Suprapubic skin (tissue), 4 donors: Measurements from ENCODE around the gene CELSR3.

ENCODE experiments used
- EP300 ChIP-seq: sonication (generic); formaldehyde crosslinking; IDR thresholded peaks from one replicate; pipeline ENCODE4 v1.6.1; 2017; ENCODE audit warnings: antibody characterized with exemption
- POLR2A ChIP-seq, 2 donors: fragments of 450-650 bp; IDR thresholded peaks; one replicate each; pipeline ENCODE4 v1.6.1; 2017; ENCODE audit warnings: antibody characterized with exemption in 2 of 2, mild to moderate bottlenecking in 2 of 2, moderate library complexity in 2 of 2
- POLR2AphosphoS5 ChIP-seq, 3 donors: sonication (generic); formaldehyde crosslinking; IDR thresholded peaks; one replicate each; pipeline ENCODE4 v1.6.1; 2017; ENCODE audit warnings: antibody characterized with exemption in 3 of 3
- TF ChIP-seq, protein P1 (sequence below), 2 donors: fragments of 200-600 bp in 1 of 2; fragments of 450-650 bp in 1 of 2; sonication (generic) in 1 of 2; IDR thresholded peaks; one replicate each; pipeline ENCODE4 v1.5.1; 2016 to 2019; ENCODE audit warnings: antibody characterized with exemption in 2 of 2, mild to moderate bottlenecking in 1 of 2, moderate library complexity in 1 of 2

DNA sequence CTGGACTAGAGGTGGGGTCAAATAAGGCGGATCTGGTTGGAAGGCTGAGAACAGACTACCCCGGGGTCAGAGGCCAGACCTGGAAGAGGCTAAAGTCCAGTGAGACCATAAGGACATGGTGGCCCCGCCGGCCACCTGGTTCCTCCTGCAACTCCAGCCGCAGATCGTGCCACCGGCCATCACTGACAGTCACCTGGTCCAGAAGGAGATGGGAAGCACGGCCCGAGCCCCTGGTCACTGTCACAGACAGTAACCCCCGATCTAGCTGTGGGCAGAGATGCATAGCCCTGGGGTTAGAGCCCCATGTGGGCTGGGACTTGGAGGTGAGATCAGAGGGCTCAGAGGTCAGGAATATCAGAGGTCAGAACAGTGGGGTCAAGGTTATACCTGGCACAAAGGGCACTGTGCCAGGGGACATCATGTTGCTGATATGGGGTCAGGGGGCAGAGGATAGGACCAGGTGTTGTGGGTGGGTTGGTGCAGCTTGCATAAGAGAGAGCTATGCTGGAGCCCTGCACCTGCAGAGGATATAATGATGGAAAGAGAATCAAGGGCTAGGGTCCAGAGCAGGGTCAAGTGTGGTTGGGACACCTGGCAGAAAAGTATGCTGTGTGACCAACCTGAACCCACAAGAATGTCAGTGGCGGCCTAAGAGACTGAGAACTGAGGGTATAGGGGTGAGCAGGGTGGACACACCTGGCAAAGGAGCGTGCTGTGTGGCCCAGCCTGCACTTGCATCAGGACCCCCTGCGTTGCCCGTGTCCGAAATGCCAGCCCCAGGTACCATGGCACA, 9.6 kb downstream of the CELSR3 start:
- TF ChIP-seq, protein P1, sequence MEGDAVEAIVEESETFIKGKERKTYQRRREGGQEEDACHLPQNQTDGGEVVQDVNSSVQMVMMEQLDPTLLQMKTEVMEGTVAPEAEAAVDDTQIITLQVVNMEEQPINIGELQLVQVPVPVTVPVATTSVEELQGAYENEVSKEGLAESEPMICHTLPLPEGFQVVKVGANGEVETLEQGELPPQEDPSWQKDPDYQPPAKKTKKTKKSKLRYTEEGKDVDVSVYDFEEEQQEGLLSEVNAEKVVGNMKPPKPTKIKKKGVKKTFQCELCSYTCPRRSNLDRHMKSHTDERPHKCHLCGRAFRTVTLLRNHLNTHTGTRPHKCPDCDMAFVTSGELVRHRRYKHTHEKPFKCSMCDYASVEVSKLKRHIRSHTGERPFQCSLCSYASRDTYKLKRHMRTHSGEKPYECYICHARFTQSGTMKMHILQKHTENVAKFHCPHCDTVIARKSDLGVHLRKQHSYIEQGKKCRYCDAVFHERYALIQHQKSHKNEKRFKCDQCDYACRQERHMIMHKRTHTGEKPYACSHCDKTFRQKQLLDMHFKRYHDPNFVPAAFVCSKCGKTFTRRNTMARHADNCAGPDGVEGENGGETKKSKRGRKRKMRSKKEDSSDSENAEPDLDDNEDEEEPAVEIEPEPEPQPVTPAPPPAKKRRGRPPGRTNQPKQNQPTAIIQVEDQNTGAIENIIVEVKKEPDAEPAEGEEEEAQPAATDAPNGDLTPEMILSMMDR (IDR thresholded peaks at IDR 0.05), result no peak
- TF ChIP-seq POLR2A (IDR thresholded peaks at IDR 0.05) (no peak), POLR2AphosphoS5 (IDR thresholded peaks at IDR 0.05) (no peak), EP300 (no peak)
